ENCODE data around the gene KDR.

The KDR gene

GRCh38 chr4:55123791-55124190, 1.6 kb downstream of the KDR start:
- DNase-seq (ENCODE audit: low spot score): no peak

DNA sequence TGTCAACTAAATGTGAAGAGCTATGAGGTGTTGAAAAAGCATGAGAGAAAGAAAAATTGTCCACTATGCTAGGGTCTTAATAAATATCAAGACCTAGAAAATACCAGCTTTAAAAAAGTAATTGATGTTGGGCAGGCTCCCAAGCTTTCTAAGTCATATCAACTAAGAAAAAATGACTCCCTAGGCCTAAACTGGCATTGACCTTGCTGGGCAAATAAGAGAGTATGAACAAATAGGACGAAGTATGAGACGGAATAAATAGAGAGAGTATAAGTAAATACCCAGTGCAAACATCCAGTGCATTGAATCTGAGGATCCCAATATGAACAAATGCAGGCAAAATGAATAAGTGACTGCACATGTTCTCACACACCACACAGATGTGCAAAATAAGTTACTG, 3.2 kb downstream of the KDR start:
- DNase-seq (ENCODE audit: low spot score): no peak

- no peak for DNase-seq (ENCODE audit: low spot score)
Observed at GRCh38 chr4:55121246-55121645, 4.1 kb downstream of the KDR start.

DNA sequence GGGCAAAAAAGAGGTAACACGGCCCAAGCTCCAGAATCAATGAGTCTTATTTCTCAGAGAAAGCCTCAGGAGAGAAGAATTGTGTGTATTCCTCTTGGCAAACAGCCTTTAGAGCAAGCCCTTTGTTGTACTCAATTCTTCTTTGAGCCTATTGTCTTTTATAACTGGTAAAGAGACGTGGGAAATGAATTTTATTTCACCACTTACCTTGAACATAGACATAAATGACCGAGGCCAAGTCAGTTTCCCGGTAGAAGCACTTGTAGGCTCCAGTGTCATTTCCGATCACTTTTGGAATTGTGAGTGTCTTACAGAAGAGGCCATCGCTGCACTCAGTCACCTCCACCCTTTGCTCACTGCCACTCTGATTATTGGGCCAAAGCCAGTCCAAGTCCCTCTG, 7.0 kb downstream of the KDR start:
- DNase-seq (ENCODE audit: low spot score): no peak

GRCh38 chr4:55117511-55117910, 7.9 kb downstream of the KDR start:
- DNase-seq (ENCODE audit: low spot score): no peak

DNA sequence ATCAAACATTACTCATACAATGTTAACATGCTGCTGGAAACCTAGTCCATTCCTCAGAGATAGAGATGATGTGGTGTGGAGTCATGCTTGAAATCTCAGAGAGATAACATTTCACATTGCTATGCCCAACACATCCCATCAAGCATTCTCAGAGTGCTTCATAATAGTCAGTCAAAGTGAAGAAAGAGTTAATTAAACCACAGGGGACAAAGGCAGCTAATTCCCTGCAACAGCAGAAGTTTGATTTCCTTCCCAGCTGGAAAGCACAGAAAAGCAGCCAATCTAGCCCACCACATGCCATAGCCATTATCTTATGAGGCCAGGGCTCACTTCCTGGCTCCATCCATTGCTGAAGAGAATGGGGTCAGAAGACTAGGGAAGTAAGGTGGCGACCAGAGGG, 8.9 kb downstream of the KDR start:
- no peak for DNase-seq (ENCODE audit: low spot score)

- DNase-seq (ENCODE audit: low spot score): no peak
Observed at GRCh38 chr4:55111601-55112000, 13.8 kb downstream of the KDR start.

DNA sequence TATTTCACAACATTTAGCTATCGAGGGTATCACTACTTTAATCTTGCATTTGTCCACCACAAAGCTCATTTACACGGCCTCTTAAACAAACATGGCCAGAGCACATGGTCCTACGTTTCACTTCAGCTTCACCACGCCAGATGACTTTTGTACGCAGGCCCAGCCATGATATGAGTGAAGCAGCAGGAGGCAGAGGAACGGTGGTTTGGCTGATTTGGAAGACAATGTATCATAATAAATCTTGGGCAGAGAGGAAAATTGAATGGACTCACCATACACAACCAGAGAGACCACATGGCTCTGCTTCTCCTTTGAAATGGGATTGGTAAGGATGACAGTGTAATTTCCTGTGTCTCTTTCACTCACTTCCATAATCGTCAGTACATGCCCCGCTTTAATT, 15.3 kb downstream of the KDR start:
- DNase-seq (ENCODE audit: low spot score): no peak

- no peak for DNase-seq (ENCODE audit: low spot score)
Observed at GRCh38 chr4:55107054-55107453, 18.3 kb downstream of the KDR start.

DNA sequence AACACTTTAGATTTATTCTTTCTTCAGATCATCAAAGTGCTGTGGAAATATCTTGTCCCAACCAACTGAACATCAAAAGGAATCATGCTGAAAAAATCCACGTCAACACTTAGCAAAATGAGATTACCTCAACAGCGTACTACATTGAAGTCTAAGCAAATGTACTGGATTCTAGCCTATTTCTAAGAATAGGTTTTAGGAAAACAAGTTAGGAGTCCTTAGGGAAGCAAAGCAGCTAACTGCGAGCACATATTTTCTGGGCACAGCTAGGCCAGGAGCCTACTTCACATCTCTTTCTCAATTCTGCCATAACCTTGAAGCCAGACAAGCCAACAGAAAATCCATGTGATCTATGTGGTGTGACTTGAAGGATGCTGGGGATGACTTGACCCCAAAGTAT, 22.2 kb downstream of the KDR start:
- no peak for DNase-seq (ENCODE audit: low spot score)

DNA sequence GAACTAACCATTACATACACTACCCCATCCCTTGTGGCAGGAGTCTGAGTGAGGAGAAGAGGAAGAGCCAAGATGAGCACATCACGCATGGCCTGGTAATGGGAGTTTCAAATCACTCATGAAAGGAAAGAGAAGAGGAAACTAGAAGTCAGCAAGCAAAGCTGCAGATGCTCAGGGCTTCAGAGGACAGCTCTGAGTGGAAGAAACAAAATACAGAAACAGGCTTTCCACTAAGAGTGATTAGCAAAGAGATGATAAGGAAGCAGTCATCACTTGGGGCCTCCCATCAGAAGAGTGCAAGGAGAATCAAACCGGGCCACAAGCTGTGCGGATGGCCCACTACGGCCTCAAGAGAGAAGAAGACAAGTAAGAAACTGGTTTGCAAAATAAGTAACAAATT, 25.6 kb downstream of the KDR start:
- no peak for DNase-seq (ENCODE audit: low spot score)

DNA sequence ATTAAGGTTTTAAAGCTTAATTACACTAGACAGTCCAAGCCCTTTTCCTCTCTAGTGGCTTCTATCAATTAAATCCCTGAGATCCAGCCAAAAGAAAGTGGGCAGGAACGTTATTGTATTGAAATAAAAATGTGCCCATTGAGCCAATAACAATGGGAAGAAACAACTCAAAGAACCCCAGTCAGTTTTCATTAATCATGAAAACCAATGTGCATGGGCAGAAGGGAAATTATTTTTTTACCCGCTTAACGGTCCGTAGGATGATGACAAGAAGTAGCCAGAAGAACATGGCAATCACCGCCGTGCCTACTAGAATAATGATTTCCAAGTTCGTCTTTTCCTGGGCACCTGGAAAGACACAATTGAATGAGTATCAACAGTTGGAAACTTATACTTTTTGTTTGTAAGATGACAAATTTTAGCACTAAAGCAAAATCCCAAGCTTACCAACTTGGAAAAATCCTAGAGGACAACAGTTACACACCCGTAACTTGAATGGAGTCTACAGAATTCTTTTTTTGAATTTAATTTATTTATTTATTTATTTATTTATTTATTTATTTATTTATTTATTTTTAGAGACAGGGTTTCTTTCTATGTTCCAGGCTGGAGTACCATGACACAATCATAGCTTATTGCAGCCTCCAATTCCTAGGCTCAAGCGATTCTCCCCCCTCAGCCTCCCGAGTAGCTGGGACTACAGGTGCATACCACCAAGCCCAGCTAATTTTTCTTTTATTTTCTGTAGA, 26.8 kb downstream of the KDR start:
- no peak for DNase-seq (ENCODE audit: low spot score)

DNA sequence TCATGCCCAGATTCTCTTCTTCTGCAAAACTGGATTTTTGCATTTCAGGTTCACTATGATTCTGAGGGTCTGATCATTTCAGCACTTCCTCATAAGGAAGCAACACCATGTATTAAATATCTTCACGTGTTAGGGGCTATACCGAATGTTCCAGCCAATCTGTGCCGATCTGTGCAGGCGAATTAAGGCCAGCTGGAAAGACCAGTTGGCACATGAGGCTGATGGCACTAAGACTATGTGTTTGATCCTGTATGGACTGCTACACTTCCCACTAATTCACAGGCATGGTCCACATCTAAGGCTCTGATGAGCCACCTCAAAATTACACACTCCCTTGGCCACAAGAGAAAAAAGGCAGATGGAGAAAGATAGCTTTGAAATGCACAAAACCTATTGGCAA, 28.8 kb downstream of the KDR start:
- DNase-seq (ENCODE audit: low spot score): no peak

DNA sequence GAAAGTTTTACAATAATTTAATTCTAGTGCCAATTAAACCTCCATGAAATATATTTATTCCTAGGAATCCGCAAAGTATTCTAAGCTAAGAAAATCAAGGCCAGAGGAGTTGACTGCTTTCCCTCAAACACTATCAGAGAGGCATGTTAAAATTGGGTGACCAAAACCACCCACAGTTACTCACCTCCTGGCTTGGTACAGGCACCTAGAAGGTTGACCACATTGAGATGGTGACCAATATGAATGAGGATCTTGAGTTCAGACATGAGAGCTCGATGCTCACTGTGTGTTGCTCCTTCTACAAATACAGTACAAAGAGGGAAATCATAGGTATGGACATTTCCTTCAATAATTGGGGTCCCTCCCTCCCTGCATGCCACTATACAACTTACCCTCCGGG, 29.4 kb downstream of the KDR start:
- DNase-seq (ENCODE audit: low spot score): no peak

- DNase-seq (ENCODE audit: low spot score): no peak
Observed at GRCh38 chr4:55092504-55092903, 32.9 kb downstream of the KDR start.

GRCh38 chr4:55089916-55090315, 35.5 kb downstream of the KDR start:
- DNase-seq (ENCODE audit: low spot score): no peak

- DNase-seq (ENCODE audit: low spot score): no peak
Observed at GRCh38 chr4:55087913-55088260, 37.5 kb downstream of the KDR start.

GRCh38 chr4:55087009-55087912, 38.1 kb downstream of the KDR start:
- DNase-seq (ENCODE audit: low spot score): no peak

GRCh38 chr4:55086578-55086977, 38.8 kb downstream of the KDR start:
- no peak for DNase-seq (ENCODE audit: low spot score)

DNA sequence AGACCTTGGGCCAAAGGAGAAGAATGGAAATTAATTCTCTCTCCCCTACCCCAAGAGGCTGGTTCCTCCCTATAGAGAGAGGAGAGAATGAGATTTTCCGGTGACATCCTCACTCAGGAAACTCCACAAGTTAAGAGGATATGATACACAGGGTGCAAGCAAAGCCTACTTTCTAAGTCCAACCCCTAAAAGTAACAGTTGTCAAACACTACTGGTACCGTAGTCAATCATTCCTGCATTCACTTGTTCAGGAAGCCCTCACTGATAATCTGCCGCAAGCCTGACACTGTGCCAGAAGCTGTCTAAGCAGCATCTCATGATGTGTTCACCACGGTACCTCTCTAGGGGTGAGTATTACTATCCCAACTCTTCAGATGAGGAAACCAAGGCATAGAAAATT, 41.7 kb downstream of the KDR start:
- no peak for DNase-seq (ENCODE audit: low spot score)

DNA sequence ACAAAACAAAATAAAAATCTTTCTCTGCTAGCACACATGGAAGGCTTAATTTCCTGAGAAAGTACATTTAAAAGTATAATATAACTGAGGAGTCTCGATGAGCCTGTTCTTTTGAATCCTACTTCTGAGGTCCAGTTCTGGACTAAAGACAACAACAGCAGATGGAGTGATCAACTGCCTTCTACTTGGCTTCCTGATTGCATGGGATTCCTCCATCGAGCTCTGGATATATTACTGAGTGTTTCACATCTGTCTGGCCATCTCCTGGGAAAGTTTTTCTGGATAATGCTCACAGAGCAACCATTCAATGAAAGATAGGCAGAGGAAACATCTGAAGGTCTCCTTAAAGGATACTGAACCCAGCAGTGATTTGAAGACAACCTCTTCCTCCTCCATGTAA, 42.6 kb downstream of the KDR start:
- no peak for DNase-seq (ENCODE audit: low spot score)

DNA sequence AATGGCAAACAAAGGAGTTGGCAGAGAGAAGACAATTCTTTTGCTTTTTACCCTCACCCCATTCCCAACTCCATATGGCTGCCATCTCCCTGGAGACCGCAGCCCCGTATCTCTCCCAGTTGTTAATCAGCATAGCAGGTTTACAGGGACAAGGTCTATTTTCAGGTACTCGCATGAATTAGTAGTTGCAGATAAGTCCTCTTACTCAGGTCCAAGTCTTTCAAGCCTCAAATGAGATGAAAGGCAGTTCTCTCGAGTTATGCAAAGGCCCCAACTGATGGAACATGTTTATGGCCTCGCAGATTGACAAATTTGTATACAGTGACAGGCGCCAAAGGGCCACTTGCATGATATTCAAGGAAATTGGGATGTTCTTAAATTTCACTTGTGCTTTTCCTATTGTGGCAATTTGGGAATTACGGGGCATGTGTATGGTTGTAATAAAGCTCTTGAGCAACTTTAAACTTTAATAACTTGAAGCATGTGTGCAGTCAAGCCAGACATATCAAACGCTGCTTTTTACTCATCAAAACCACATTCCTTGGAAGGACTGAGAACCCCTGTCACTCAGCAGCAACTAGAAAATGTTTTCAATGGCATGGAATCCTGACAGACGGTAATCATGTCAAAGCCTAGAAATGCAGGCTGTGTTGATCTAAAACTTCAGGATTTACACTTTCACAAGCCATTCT, 45.1 kb downstream of the KDR start:
- DNase-seq (ENCODE audit: low spot score): no peak

All from ecto neural progenitor cell (in vitro differentiated cells).